HG03521 (cell line): Measurements from ENCODE around the gene ZNF205.
"Not testable (repeated sequence)": the region's sequence is repeated elsewhere in the genome, so short reads cannot be mapped to it uniquely, and the experiment has no call there.

Experiments
- ATAC-seq: cut with Tn5 transposase; IDR thresholded peaks from one replicate; pipeline ENCODE4 v1.9.1; 2021; ENCODE audit warnings: mild to moderate bottlenecking, moderate library complexity; ENCODE audit not compliant: unreplicated experiment

The ZNF205 gene

GRCh38 chr16:3165111-3165822 lies 52.9 kb downstream of the ZNF205 start:
- no peak for ATAC-seq

DNA sequence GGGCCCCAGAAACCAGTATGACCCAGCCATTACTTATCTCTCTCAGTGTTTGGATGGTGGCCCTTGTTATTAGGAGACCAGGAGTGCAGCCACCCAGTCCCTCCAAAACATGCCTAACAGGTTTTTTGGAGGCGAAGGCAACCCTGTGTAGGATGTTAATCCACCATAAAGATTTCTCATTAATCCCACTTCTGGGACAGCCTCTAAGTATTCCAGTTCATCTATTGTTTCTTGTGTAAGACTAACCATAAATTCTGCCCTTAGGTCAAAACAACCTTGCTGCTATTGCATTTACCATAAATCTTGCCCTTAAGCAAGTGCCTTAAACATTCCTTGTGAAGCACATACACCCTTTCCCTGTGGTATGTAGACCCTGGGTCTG lies 54.1 kb downstream of the ZNF205 start:
- ATAC-seq: no peak

- not testable (repeated sequence) for ATAC-seq
These were observed 56.3 kb downstream of the ZNF205 start for GRCh38 chr16:3168729-3169128.
